ENCODE results near the gene ETS1.

The ETS1 gene

GRCh38 chr11:128565881-128566280, 21.5 kb downstream of the ETS1 start (continued):
- TF ChIP-seq ZNF561 (tag by site-specific recombination; IDR thresholded peaks at IDR 0.05; ENCODE audit: borderline replicate concordance) (peak; percentile 75; the same call in 1 of the 2 replicates), HOXA7 (CRISPR knock-in tag; IDR thresholded peaks at IDR 0.05; ENCODE audit: borderline replicate concordance) (no peak), FEZF1 (tag by site-specific recombination; IDR thresholded peaks at IDR 0.05) (peak; percentile 91), HIC1 (tag by site-specific recombination; IDR thresholded peaks at IDR 0.05) (no peak), ZNF623 (tag by site-specific recombination; IDR thresholded peaks at IDR 0.05) (no peak), ZNF366 (tag by site-specific recombination; conservative IDR thresholded peaks at IDR 0.05) (peak; percentile 69), ZNF223 (tag by site-specific recombination; IDR thresholded peaks at IDR 0.05) (no peak)
- TF ChIP-seq, protein P1, sequence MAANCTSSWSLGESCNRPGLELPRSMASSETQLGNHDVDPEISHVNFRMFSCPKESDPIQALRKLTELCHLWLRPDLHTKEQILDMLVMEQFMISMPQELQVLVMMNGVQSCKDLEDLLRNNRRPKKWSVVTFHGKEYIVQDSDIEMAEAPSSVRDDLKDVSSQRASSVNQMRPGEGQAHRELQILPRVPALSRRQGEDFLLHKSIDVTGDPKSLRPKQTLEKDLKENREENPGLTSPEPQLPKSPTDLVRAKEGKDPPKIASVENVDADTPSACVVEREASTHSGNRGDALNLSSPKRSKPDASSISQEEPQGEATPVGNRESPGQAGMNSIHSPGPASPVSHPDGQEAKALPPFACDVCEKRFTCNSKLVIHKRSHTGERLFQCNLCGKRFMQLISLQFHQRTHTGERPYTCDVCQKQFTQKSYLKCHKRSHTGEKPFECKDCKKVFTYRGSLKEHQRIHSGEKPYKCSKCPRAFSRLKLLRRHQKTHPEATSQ (tag by site-specific recombination; IDR thresholded peaks at IDR 0.05): peak; percentile 81; the same call in 1 of the 2 replicates
- TF ChIP-seq, protein P2, sequence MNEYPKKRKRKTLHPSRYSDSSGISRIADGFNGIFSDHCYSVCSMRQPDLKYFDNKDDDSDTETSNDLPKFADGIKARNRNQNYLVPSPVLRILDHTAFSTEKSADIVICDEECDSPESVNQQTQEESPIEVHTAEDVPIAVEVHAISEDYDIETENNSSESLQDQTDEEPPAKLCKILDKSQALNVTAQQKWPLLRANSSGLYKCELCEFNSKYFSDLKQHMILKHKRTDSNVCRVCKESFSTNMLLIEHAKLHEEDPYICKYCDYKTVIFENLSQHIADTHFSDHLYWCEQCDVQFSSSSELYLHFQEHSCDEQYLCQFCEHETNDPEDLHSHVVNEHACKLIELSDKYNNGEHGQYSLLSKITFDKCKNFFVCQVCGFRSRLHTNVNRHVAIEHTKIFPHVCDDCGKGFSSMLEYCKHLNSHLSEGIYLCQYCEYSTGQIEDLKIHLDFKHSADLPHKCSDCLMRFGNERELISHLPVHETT (tag by site-specific recombination; IDR thresholded peaks at IDR 0.05): 0 out of 2 replicates have a peak, but pooled peaks have one; percentile 24
- TF ChIP-seq, protein P3, sequence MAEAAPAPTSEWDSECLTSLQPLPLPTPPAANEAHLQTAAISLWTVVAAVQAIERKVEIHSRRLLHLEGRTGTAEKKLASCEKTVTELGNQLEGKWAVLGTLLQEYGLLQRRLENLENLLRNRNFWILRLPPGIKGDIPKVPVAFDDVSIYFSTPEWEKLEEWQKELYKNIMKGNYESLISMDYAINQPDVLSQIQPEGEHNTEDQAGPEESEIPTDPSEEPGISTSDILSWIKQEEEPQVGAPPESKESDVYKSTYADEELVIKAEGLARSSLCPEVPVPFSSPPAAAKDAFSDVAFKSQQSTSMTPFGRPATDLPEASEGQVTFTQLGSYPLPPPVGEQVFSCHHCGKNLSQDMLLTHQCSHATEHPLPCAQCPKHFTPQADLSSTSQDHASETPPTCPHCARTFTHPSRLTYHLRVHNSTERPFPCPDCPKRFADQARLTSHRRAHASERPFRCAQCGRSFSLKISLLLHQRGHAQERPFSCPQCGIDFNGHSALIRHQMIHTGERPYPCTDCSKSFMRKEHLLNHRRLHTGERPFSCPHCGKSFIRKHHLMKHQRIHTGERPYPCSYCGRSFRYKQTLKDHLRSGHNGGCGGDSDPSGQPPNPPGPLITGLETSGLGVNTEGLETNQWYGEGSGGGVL (tag by site-specific recombination; IDR thresholded peaks at IDR 0.05): 0 out of 2 replicates have a peak, but pooled peaks have one; percentile 17

DNA sequence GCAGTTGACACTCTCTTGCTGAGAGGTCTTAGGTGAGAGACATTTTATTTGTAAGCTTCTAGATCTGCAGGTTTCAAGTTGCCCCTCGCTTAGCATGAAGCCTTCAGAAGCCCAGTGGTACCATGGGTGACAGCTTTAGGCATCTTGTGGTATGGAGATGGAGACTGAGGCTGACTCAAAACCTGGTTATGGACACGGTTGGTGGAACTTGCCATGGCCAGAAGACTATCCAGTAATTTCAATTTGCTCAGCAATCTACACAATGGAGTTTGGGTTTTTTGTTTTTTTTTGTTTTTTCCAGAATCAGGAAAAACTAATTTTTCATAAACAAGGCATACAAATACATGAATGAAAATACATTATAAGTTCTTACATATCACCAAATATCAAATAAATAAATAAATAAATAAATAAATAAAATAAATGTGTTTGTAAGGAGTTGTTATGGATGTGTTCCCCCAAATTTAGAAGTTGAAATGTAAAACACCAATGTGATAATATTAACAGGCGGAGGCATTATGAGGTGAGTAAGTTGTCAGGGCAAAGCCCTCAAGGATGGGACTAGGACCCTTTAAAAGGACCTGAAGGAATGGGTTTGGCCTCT, 22.6 kb downstream of the ETS1 start:
- POLR2A ChIA-PET: no interaction called here
- H3K4me1 ChIP-seq (ENCODE audit: control insufficient read depth, insufficient read depth, low read length): peaks cover 5% of the 10 kb centered on the region; the same call in 1 of the 2 replicates
- TF ChIP-seq ZNF394 (tag by site-specific recombination; IDR thresholded peaks at IDR 0.05; ENCODE audit: borderline replicate concordance) (peak; percentile 49; the same call in 1 of the 2 replicates), ZNF211 (tag by site-specific recombination; IDR thresholded peaks at IDR 0.05; ENCODE audit: low read depth) (no peak), GLI2 (tag by site-specific recombination; IDR thresholded peaks at IDR 0.05; ENCODE audit: borderline replicate concordance, low read depth) (no peak), ZNF239 (tag by site-specific recombination; IDR thresholded peaks at IDR 0.05) (no peak), ZNF155 (tag by site-specific recombination; IDR thresholded peaks at IDR 0.05) (no peak), ZBTB26 (tag by site-specific recombination; optimal IDR thresholded peaks at IDR 0.05) (no peak), ZBTB20 (tag by site-specific recombination; IDR thresholded peaks at IDR 0.05) (no peak), ZNF555 (tag by site-specific recombination; conservative IDR thresholded peaks at IDR 0.05) (peak; percentile 41), ZNF658 (tag by site-specific recombination; IDR thresholded peaks at IDR 0.05) (no peak), ZSCAN30 (tag by site-specific recombination; IDR thresholded peaks at IDR 0.05) (no peak), ZNF629 (tag by site-specific recombination; IDR thresholded peaks at IDR 0.05) (no peak), IKZF3 (tag by site-specific recombination; IDR thresholded peaks at IDR 0.05) (no peak), ZNF596 (tag by site-specific recombination; IDR thresholded peaks at IDR 0.05) (no peak), ZNF707 (tag by site-specific recombination; IDR thresholded peaks at IDR 0.05) (no peak), SP3 (tag by site-specific recombination; IDR thresholded peaks at IDR 0.05) (no peak)

More for the DNA sequence above, 22.6 kb downstream of the ETS1 start:
- no peak overlapping the region for H3K4me3 ChIP-seq (ENCODE audit: low read depth, low read length)
- H3K27ac ChIP-seq (ENCODE audit: extremely low read depth, low read depth, low read length): no peak overlapping the region
- no peaks in the 10 kb centered on the region for H3K36me3 ChIP-seq (ENCODE audit: control insufficient read depth in 2 of 2, insufficient read depth in 1 of 2, low read length in 2 of 2)
- no peaks in the 10 kb centered on the region for H3K9me3 ChIP-seq (ENCODE audit: control insufficient read depth, insufficient read depth, low read depth, low read length)
- CTCF ChIA-PET: no interaction called here

Data from HEK293 (cell line).